Globus pallidus (tissue), 1 donor: ENCODE data around the gene TNFAIP8L1.

Experiments used
- DNase-seq: peaks from one replicate; pipeline ENCODE4 v3.0.0-alpha.2; 2015; ENCODE audit warnings: low spot score

TNFAIP8L1 gene

GRCh38 chr19:4649392-4650047 is 10.2 kb downstream of the TNFAIP8L1 start:
- DNase-seq: no peak

GRCh38 chr19:4650159-4650558 is 10.8 kb downstream of the TNFAIP8L1 start:
- no peak for DNase-seq

- no peak for DNase-seq
Observed at GRCh38 chr19:4652075-4652474, 12.8 kb downstream of the TNFAIP8L1 start.

- DNase-seq: no peak
Observed at GRCh38 chr19:4653793-4654436, 14.6 kb downstream of the TNFAIP8L1 start.

- no peak for DNase-seq
Observed at GRCh38 chr19:4654437-4655361, 15.4 kb downstream of the TNFAIP8L1 start.

- DNase-seq: no peak
Observed at GRCh38 chr19:4656102-4656501, 16.8 kb downstream of the TNFAIP8L1 start.

- no peak for DNase-seq
Observed at GRCh38 chr19:4657262-4657661, 17.9 kb downstream of the TNFAIP8L1 start.

- no peak for DNase-seq
Observed at GRCh38 chr19:4657835-4658234, 18.5 kb downstream of the TNFAIP8L1 start.

- DNase-seq: no peak
Observed at GRCh38 chr19:4660181-4660791, 21.0 kb downstream of the TNFAIP8L1 start.

GRCh38 chr19:4660993-4661392 is 21.7 kb downstream of the TNFAIP8L1 start:
- DNase-seq: no peak

- DNase-seq: no peak
Observed at GRCh38 chr19:4662020-4662695, 22.8 kb downstream of the TNFAIP8L1 start.

GRCh38 chr19:4662812-4663211 is 23.5 kb downstream of the TNFAIP8L1 start:
- DNase-seq: no peak

- no peak for DNase-seq
Observed at GRCh38 chr19:4664642-4665041, 25.3 kb downstream of the TNFAIP8L1 start.

GRCh38 chr19:4669723-4670480 is 30.6 kb downstream of the TNFAIP8L1 start, which contains the start of gene MYDGF:
MYDGF (minus strand) TSS chr19:4670342; CDS start chr19:4670334, 8 bp downstream.
- DNase-seq: peak; percentile 84

- DNase-seq: no peak
Observed at GRCh38 chr19:4671185-4671851, 32.0 kb downstream of the TNFAIP8L1 start.

GRCh38 chr19:4673216-4673615 is 33.9 kb downstream of the TNFAIP8L1 start:
- no peak for DNase-seq

- no peak for DNase-seq
Observed at GRCh38 chr19:4673726-4674125, 34.4 kb downstream of the TNFAIP8L1 start.

- DNase-seq: no peak
Observed at GRCh38 chr19:4675346-4675745, 36.0 kb downstream of the TNFAIP8L1 start.

- DNase-seq: no peak
Observed at GRCh38 chr19:4676955-4677731, 37.8 kb downstream of the TNFAIP8L1 start.
